Adrenal gland (tissue), 12 donors: ENCODE data around the gene GRIN3B. TPM values are rescaled to one million over a fixed set of nuclear protein-coding genes. Genes with fewer than 3 reads are reported as not detected.

Source experiments
- DNase-seq, 7 donors: peaks; one replicate each; pipeline ENCODE4 v3.0.0-alpha.2; 2019 to 2020
- H3K27ac ChIP-seq, 5 donors: fragments of 200-600 bp; sonication (generic) in 4 of 5; 1 replicate in 3 of 5; 2 replicates in 2 of 5; pipeline versions ENCODE4 v1.5.1 to v1.8.0; 2016 to 2020; ENCODE audit warnings: mild to moderate bottlenecking in 1 of 5
- H3K27me3 ChIP-seq: fragments of 200-600 bp; 2 replicates; pipeline ENCODE4 v1.8.0; 2021
- H3K36me3 ChIP-seq, 2 donors: fragments of 200-600 bp; replicated peaks in 1 of 2; 1 replicate in 1 of 2; 2 replicates in 1 of 2; pipeline versions ENCODE4 v1.5.1 to v1.8.0; 2018 to 2022
- H3K4me1 ChIP-seq, 2 donors: fragments of 200-600 bp; replicated peaks in 1 of 2; 1 replicate in 1 of 2; 2 replicates in 1 of 2; pipeline versions ENCODE4 v1.5.1 to v1.8.0; 2018 to 2021
- H3K4me3 ChIP-seq, 4 donors: fragments of 200-600 bp; sonication (generic) in 3 of 4; one replicate each; pipeline ENCODE4 v1.5.1; 2016 to 2018
- H3K9me3 ChIP-seq, 3 donors: fragments of 200-600 bp; sonication (generic) in 1 of 3; replicated peaks in 1 of 3; 1 replicate in 2 of 3; 2 replicates in 1 of 3; pipeline versions ENCODE4 v1.5.1 to v1.8.0; 2016 to 2021
- POLR2A ChIP-seq, 2 donors: fragments of 450-650 bp; IDR thresholded peaks; one replicate each; pipeline ENCODE4 v1.6.1; 2017; ENCODE audit warnings: antibody characterized with exemption in 2 of 2, mild to moderate bottlenecking in 2 of 2, moderate library complexity in 1 of 2
- WGBS, 4 donors: extraction: QIAGEN DNeasy Blood & Tissue Kit in 2 of 4; methylation state at CpG; one replicate each; pipeline versions ENCODE4 v1.1.5 to v1.1.7; 2013 to 2017; 5-methylcytosine and 5-hydroxymethylcytosine counted together
- intact Hi-C, 2 donors: fragments of 100-400 bp; cut with DNase I; formaldehyde crosslinking; loops; one replicate each; pipeline versions ENCODE4 v1.14.1 to v1.15.0; 2022 to 2023
- polyA plus RNA-seq, 3 donors: library from polyadenylated mRNA; stranded (reverse); fragments of 200-250 nt in 2 of 3; fragments of 350-450 nt in 1 of 3; fragmentation: Illumina TruSeq in 1 of 3; extraction: RNeasy Lipid Tissue Mini Kit (QIAGEN cat#74804) in 1 of 3; gene quantifications; one replicate each; pipeline ENCODE4 v1.2.3, GENCODE V29; 2013 to 2014
- total RNA-seq, 9 donors: library from RNA; depleted of rRNA in 4 of 9; stranded (reverse); fragments of >200 nt in 4 of 9; fragments of 120-200 nt in 1 of 9; fragmentation: NEBNext Ultra II Directional in 1 of 9; extraction: Animal tissue kit (Norgen Biotek cat#: 25700) in 1 of 9; gene quantifications; one replicate each; pipeline versions ENCODE4 v1.1.0 to v1.2.4, GENCODE V29; 2013 to 2023
- TF ChIP-seq, protein P1 (sequence below), 6 experiments: fragments of 450-650 bp in 4 of 6; fragments of 200-600 bp in 2 of 6; sonication (generic) in 1 of 6; IDR thresholded peaks; 1 replicate in 5 of 6; 2 replicates in 1 of 6; pipeline versions ENCODE4 v1.5.1 to v1.8.0; 2016 to 2021; ENCODE audit warnings: antibody characterized with exemption in 6 of 6, mild to moderate bottlenecking in 2 of 6, moderate library complexity in 1 of 6
- donor health status: healthy with polysubstance abuse.
- donor health status: Bipolar disorder and iron deficiency.
- donor health status: DM: yes; HTN: yes; CAD: no.
- donor health status: DM: no; HTN: no; CAD: no.
- donor health status: DM: no; HTN: no; CAD: no.
- donor health status: DM: yes; HTN: yes; CAD: no.

The GRIN3B gene
- total and polyA plus RNA-seq, 12 donors: 0.08 to 0.24 (median 0.16) TPM; not detected in 8

DNA sequence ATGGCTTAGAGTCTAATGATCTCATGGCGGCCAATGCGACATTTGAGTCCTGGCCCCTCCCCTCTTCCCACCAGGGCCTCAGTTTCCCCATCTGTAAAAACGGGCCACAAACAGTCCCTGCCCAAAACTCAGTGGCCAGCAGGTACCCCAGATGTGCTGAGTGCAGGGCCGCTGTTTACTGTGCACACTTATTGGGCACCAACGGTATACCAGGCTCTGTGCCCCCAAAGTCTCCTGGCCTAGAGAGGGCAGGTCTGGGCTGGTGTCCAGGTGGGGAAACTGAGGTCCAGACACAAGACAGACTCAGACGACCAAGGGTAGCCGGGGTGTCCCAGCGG is 39.6 kb upstream of the GRIN3B start:
- Histone ChIP-seq H3K4me3 (no peak overlapping the region), H3K9me3 (no peaks in the 10 kb centered on the region), H3K27ac (no peak overlapping the region), H3K27me3 (no peaks in the 10 kb centered on the region), H3K4me1 (no peaks in the 10 kb centered on the region), H3K36me3 (no peaks in the 10 kb centered on the region)
- intact Hi-C loops: no loop called here
- no peak for TF ChIP-seq POLR2A (IDR thresholded peaks at IDR 0.05)
- WGBS, 4 donors: 77 to 96% (median 79%) methylated on average over 3 to 8 of the region's 8 CpGs
- DNase-seq: no peak

- Histone ChIP-seq H3K4me3 (no peak overlapping the region), H3K27me3 (no peaks in the 10 kb centered on the region), H3K9me3 (no peaks in the 10 kb centered on the region), H3K27ac (no peak overlapping the region), H3K4me1 (no peaks in the 10 kb centered on the region), H3K36me3 (peaks cover 0 to 8% of the 10 kb centered on the region in 2 donors)
- no peak for TF ChIP-seq POLR2A (IDR thresholded peaks at IDR 0.05)
- TF ChIP-seq, protein P1, sequence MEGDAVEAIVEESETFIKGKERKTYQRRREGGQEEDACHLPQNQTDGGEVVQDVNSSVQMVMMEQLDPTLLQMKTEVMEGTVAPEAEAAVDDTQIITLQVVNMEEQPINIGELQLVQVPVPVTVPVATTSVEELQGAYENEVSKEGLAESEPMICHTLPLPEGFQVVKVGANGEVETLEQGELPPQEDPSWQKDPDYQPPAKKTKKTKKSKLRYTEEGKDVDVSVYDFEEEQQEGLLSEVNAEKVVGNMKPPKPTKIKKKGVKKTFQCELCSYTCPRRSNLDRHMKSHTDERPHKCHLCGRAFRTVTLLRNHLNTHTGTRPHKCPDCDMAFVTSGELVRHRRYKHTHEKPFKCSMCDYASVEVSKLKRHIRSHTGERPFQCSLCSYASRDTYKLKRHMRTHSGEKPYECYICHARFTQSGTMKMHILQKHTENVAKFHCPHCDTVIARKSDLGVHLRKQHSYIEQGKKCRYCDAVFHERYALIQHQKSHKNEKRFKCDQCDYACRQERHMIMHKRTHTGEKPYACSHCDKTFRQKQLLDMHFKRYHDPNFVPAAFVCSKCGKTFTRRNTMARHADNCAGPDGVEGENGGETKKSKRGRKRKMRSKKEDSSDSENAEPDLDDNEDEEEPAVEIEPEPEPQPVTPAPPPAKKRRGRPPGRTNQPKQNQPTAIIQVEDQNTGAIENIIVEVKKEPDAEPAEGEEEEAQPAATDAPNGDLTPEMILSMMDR (IDR thresholded peaks at IDR 0.05): no peak
- DNase-seq: no peak
- WGBS, 4 donors: 82 to 85% (median 83%) methylated on average over 14 of the region's 14 CpGs
- intact Hi-C loops: no loop called here
Measured at GRCh38 chr19:961866-962620, 38.2 kb upstream of the GRIN3B start.

- H3K27ac ChIP-seq: no peak overlapping the region
- 82 to 90% (median 85%) methylated on average over 15 to 31 of the region's 31 CpGs for WGBS, 4 donors
- TF ChIP-seq, protein P1 (IDR thresholded peaks at IDR 0.05): no peak
- TF ChIP-seq POLR2A (IDR thresholded peaks at IDR 0.05): no peak
- no peaks in the 10 kb centered on the region for H3K27me3 ChIP-seq
- no peak overlapping the region for H3K4me3 ChIP-seq
- H3K36me3 ChIP-seq: peaks cover 0 to 13% of the 10 kb centered on the region in 2 donors
- H3K9me3 ChIP-seq: no peaks in the 10 kb centered on the region
- intact Hi-C loops: no loop called here
- DNase-seq: no peak
- no peaks in the 10 kb centered on the region for H3K4me1 ChIP-seq
Measured at GRCh38 chr19:962683-963400, 37.4 kb upstream of the GRIN3B start.

- intact Hi-C loops: no loop called here
- no peaks in the 10 kb centered on the region for H3K27me3 ChIP-seq
- TF ChIP-seq POLR2A (IDR thresholded peaks at IDR 0.05): no peak
- TF ChIP-seq, protein P1 (IDR thresholded peaks at IDR 0.05): no peak
- no peaks in the 10 kb centered on the region for H3K9me3 ChIP-seq
- 84 to 90% (median 88%) methylated on average over 4 to 11 of the region's 11 CpGs for whole genome bisulfite sequencing, 4 donors
- no peak for DNase-seq
- no peak overlapping the region for H3K27ac ChIP-seq
- H3K4me3 ChIP-seq: no peak overlapping the region
- H3K36me3 ChIP-seq: peaks cover 0 to 17% of the 10 kb centered on the region in 2 donors
- H3K4me1 ChIP-seq: no peaks in the 10 kb centered on the region
Measured at GRCh38 chr19:963486-963951, 36.7 kb upstream of the GRIN3B start.
